Measurements from ENCODE around the gene PADI1.

PADI1 gene

DNA sequence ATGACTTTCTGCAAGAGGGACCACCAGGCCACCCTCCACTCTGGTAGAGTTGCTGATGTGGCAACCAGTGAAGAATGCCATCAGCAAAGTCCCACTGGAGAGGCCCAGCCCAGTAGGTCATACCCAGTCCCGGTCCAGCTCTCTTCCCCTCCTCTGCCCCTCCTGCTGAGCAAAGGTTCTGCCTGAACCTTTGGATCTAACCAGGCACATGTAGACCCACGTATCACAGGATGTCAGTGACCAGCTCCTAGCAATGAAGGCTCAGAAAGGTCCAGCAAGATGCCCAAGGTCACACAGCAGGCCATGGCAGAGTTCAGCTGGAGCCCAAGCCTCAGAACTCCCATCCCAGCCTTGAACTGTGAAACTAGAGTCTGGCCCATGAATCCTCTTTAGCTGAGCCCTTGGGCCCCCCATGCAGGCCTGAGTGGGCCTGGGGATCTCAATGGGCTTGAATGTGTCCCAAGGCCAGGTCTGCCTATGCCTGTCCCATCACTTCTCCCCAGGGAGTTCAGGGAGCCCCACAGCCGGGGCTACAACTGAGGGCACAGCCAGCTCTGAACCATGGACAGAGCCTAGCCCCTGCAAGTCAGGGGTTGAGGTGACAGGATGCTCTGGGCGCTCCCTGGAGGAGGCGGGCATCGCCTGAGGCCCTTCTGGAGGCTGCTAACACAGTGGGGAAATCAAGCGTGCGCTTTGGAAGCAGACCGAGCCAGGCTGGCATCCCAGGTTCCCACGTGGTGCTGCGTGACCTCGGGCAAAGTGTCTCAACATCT is 21.4 kb upstream of the PADI1 start:
- DNase-seq: no peak

DNA sequence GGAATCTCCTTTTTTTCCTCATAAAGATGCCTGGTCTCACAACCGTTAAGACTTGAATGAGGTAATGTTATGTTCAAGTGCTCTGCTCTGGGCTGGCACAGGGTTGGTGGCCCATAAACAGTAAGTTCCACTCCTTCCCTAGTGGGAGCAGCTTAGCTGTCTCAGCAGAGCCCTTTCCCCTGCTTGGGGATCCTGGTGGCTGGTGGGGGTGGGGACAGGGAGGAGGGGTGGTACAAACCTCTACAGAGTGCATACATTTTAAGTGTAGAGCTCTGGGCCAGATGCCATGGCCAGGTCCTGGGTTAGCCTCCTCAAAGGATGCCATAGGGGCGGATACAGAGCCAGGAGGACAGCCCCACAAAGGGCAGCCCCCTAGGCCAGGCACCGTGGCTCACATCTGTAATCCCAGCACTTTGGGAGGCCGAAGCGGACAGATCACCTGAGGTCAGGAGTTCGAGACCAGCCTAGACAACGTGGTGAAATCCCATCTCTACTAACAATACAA is 20.7 kb upstream of the PADI1 start:
- DNase-seq: no peak

DNA sequence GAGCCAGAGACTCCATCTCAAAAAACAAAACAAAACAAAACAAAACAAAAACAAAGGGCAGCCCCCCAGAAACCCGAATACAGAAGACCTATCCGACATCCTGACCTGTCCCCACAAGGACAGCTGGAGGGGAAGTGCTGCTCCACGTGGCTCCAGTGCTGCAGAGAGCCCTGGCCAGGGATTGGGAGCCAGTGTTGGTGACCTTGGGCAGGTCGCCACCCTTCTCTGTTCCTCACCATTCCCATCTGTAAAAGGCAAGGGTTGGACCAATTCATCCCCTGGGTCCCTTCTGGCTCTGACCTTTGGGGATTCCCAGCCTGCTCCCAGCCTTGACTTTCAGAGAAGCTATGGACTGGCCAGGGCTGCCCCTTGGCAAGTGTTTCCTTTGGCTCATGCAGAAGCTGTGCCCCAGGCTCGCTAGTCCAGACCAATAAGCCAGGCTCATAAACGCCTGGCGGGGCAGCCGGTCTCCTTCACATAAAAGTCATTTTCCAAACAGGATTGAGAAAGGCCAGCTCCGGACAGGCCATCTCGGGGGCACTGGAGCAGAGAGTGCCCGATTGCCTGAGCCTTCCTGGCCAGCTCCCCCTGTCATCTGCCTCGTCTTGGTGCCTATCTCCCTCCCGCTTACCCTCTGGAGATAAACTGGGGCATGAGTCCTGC is 20.0 kb upstream of the PADI1 start:
- DNase-seq: no peak

GRCh38 chr1:17185485-17185860 is 19.5 kb upstream of the PADI1 start:
- DNase-seq: no peak

GRCh38 chr1:17186216-17186909 is 18.6 kb upstream of the PADI1 start:
- DNase-seq: peak; percentile 40

- DNase-seq: no peak
Observed at GRCh38 chr1:17187051-17187450, 17.9 kb upstream of the PADI1 start.

- no peak for DNase-seq
Observed at GRCh38 chr1:17188217-17188616, 16.7 kb upstream of the PADI1 start.

DNA sequence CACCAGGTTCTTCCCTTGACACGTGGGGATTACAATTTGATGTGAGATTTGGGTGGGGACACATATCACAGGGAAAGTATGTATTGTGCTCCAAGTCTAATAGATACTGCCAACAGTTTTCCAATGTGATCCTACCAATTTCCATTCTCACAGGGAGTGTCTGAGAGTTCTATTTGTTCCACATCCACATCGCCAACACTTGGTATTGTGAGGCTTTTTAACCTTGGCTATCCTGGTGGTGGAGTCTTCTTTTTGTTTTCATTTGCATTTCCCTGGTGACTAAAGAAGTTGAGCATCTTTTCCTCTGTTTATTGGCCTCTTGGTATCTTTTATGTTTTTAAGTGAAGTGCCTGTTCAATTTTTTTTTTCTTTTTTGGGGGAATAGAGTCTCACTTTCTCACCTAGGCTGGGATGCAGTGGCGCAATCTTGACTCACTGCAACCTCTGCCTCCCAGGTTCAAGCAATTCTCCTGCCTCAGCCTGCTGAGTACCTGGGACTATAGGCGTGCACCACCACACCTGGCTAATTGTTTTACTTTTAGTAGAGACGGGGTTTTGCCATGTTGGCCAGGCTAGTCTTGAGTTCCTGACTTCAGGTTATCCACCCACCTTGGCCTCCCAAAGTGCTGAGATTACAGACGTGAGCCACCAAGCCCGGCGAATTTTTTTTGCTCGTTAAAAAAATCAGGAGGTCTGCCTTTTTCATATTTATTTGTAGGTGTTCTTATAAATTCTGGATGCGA is 15.9 kb upstream of the PADI1 start:
- no peak for DNase-seq

GRCh38 chr1:17189632-17189990 is 15.3 kb upstream of the PADI1 start:
- DNase-seq: no peak

DNA sequence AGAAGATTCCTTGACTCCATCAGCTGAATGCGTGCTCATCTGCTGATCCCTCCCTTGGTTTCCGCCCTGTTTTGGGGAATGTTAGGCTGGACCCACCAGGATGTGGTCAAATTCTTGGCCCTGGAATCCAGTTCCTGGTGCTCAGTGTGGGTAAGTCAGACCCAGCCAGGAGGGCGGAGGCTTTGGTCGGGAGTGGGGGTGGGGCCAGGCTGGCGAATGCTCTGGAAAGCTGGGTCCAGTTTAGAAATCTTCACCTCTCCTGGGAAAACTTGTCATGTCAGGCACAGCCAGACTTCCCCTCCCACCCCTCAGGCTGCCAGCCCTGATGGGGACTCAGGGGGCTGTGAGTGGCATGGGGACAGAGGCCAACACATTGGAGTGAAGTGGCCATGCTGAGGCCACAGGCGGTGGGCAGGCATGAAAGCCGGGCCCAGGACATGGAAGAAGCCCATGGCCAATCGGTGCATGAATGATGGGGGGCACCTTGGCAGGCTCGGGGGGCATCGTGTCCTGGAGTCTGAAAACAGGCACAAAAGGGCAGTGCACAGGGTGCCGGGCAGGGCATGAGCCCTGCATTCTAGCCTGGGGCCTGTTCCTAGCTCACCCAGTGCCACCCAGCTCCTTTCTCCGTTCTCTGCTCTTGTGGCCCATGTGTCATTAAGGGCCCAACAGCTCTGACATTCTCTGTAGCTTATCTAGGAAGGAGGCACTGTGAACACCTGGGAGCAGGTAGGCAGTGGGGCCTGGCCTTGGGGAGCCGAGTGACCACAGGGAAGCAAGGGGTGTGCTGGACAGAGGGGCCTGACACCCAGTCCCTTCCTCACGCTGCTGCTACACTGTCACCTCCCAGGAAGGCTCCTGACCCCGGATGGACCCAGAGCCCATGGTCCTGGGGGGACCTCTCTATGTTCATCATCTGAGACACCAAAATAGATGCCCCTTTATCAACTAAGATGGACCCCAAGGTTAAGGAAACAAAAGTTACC is 14.6 kb upstream of the PADI1 start:
- DNase-seq: no peak

DNA sequence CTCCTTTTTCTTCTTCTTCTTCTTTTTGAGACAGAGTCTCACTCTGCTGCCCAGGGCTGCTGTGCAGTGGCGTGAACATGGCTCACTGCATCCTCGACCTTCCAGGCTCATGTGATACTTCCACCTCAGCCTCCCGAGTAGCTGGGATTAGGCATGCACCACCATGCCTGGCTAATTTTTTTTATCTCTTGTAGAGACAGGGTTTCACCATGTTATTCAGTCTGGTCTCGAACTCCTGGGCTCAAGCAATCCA is 13.0 kb upstream of the PADI1 start:
- DNase-seq: no peak

DNA sequence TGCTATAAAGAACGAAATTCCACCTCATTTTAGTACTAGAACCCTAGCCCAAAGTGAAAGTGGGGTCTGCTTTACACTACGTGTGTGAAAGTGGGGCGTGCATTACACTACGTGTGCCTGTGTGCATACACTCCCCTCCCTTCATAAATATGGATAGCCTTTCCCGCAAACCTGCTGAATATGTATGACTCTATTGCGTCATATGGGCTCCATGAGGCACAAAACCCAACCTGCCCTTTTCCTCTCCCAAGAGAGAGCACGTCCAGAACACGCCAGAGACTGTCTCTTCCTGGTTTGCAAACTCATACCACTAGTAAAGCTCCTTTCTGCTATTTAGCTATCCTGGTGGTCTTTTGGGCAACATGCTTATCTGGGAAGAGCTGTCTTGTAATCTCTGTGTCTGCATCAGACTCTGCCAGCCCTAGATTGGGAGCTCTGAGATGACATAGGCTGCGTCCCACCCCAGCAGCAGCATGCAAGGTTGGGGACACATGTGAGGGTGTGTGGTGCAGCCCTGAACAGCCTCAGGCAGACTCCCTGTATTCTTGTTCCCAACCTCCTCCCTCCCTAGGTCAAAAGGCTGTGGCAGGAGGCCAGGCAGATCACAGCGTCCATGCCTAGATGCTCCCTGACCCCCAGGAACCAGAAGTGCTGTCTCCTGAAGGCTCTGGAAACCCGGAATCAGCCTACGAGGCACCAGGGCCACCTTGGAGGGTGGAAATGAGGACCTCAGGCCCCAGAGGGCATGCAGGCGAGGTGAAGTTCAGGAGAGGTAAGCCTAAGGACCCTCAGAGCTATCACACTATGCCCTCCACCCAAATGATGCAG is 12.3 kb upstream of the PADI1 start:
- DNase-seq: no peak

DNA sequence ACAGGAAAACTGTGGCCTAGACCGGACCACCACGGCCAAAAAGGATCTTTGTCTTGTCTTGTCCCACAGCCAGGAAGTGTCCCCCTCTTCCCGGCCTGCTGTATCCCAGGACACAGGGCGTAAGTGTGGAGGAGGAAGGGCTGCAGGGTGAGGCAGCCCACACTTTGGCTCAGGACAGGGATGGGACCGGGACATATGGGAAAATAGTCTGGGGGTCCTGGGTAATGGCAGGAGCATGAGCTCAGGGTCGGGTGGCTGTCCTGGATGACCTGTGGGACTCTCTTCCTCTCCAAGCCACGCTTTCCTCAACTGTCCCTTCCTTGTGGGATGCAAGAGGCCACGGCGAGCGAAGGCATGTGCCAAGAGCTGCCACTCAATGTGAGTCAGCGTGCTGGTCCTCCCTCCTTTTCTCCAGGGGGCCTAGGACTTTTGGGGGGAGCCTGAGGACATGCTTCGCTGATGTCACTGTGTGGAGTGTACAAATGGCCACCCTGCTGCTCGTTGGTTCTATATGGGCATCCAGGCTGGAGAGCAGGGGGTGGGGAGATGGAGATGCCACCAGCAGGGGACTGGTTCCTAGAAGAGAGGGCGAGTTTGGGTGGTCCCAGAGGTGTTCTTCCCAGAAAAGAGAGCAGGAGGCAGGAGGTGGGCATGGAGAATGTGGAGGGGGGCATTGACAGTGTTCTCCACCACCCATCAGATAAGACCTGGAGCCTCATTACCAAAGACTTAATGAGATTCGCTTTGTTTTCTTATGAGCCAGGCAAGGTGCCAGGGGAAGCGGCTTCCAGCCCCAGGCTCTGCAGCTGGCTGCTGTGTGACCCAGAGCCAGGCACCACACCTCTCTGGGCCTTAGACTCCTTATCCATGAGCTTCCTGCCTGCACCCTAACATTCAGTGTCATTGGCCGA is 11.5 kb upstream of the PADI1 start:
- DNase-seq: no peak

DNA sequence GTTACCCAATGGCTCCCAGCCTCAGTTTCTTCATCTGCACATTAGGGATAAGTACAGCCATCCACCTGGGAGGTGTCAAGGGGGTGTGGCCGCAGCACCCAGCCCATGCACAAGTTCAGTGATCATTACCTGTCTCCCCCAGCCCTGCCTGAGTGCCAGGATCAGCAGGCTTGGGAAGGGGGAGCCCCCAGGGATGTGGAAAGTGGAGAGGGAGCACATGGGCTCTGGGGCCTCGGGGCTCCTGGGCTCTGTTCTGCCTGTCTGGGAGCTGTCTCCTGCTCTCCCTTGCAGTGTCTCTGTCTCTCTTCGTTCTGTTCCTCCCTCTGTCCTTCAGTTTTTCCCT is 10.8 kb upstream of the PADI1 start:
- no peak for DNase-seq

DNA sequence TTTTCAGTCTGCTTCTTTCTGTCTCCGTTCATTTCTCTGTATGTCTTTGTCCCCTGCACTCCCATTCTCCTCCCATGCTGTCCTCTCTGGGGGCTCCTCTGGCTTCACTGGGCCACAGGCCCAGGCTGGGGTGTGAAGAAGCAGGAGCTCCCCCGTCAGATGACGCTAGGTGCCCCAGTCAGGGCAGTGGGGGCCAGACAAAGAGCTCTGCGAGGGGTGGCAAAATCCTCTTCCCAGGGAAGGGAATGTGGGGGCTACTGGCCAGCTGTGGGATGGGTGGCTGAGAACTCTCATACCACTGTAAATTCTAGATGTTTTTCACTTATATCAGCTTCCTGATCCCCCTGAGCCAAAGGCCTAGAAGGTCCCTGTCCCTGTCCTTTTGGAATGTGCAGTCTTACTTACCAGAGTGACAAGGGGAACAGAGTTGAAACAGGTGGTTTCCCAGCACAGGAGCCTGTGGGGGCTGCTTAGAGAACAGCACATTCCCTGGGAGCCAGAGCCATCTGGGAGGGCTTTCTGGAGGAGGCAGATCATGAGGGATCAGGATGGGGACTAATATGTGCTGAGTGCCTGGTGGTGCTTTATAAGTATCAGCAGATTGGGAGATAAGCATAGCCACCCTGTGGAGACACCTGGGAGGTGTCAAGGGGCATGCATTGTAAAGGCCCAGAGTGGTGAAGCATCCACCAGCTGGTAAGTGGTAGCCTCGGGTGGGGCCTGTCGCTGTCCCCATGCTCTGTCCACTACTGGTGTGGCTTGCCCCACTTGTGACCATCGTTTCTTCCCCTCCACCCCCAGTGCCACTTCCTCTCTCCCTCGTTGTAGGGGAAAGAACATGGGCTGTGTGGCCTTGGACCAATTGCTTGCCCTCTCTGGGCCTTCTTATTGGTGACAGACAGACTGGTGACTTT is 10.1 kb upstream of the PADI1 start:
- DNase-seq: no peak

DNA sequence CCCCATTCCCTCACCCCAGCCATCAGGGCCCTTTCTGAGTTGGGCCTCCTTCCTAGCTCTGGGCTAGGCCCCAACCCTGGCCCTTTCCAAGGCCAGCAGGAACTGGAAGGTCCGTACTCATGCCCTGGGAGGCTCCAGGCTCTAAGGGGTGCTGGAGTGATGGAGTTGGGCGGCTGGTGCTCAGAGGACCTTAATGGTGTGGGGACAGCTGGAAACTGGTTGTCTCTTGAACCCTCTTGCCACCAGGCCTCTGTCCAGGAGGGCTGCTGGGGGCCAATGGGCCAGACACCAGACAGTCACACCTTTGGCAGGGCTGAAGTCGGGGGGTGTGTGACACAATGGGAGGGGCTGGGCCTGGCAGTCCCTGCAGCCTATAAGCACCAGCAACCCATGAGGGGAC is 9.2 kb upstream of the PADI1 start:
- no peak for DNase-seq

- DNase-seq: no peak
Observed at GRCh38 chr1:17196496-17197185, 8.3 kb upstream of the PADI1 start.

DNA sequence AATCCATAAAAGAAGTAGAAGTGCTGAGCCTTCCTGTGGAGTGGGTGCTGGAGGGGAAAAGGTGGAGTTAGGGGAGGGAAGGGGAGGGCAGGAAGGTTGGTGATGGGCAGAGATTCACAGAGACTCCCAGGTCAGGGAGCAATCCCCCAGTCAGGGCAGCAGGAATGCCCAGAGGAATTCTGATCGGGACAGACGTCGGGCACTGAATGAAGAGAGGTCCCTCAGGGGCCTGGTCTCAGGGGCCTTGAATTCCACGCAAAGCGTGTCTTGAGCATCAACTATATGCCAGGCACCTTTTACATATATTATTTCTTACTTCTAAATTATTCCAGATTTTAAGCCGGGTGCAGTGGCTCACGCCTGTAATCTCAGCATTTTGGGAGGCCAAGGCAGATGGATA is 7.2 kb upstream of the PADI1 start:
- no peak for DNase-seq

All from CD4-positive, alpha-beta T cell treated with Interleukin-17A for 4 hours (primary cell).